H9 (cell line): ENCODE data around the gene ACVR1B. TPM values are rescaled to one million over a fixed set of nuclear protein-coding genes. Genes with fewer than 3 reads are reported as not detected.

Experiments
- DNase-seq: peaks from one replicate; pipeline ENCODE4 v3.0.0-alpha.2; 2017
- H2AFZ ChIP-seq: one replicate; pipeline ENCODE4 v1.6.1; 2013; ENCODE audit warnings: mild to moderate bottlenecking, low read length, control low read depth, moderate library complexity
- H2AK5ac ChIP-seq: 2 replicates; pipeline ENCODE4 v1.6.1; 2013; ENCODE audit warnings: low read length, control low read depth, mixed read lengths; ENCODE audit not compliant: insufficient read length
- H2BK120ac ChIP-seq: one replicate; pipeline ENCODE4 v1.6.1; 2013; ENCODE audit warnings: low read depth, mild to moderate bottlenecking, low read length, control low read depth, inconsistent platforms; ENCODE audit not compliant: poor library complexity, severe bottlenecking
- H2BK12ac ChIP-seq: 2 replicates; pipeline ENCODE4 v1.6.1; 2013; ENCODE audit warnings: low read length, control low read depth, mixed read lengths, low read depth; ENCODE audit not compliant: insufficient read length
- H2BK15ac ChIP-seq: 2 replicates; pipeline ENCODE4 v1.6.1; 2013; ENCODE audit warnings: low read depth, low read length, control low read depth
- H2BK20ac ChIP-seq: one replicate; pipeline ENCODE4 v1.6.1; 2013; ENCODE audit warnings: low read depth, mild to moderate bottlenecking, low read length, control low read depth, inconsistent platforms; ENCODE audit not compliant: poor library complexity, severe bottlenecking
- H2BK5ac ChIP-seq: 2 replicates; pipeline ENCODE4 v1.6.1; 2013; ENCODE audit warnings: low read length, control low read depth, mixed read lengths; ENCODE audit not compliant: insufficient read length
- H3K14ac ChIP-seq: 2 replicates; pipeline ENCODE4 v1.6.1; 2013; ENCODE audit warnings: low read length, control low read depth; ENCODE audit not compliant: insufficient read depth
- H3K18ac ChIP-seq: 2 replicates; pipeline ENCODE4 v1.6.1; 2013; ENCODE audit warnings: low read depth, mild to moderate bottlenecking, mixed read lengths, low read length, control low read depth; ENCODE audit not compliant: insufficient read length
- H3K23ac ChIP-seq: 2 replicates; pipeline ENCODE4 v1.6.1; 2013; ENCODE audit warnings: low read length, control low read depth, mixed read lengths, low read depth; ENCODE audit not compliant: insufficient read length
- H3K23me2 ChIP-seq: 2 replicates; pipeline ENCODE4 v1.6.1; 2013; ENCODE audit warnings: low read depth, mild to moderate bottlenecking, mixed read lengths, low read length, control low read depth; ENCODE audit not compliant: insufficient read length, poor library complexity, severe bottlenecking
- H3K27ac ChIP-seq: 2 replicates; pipeline ENCODE4 v1.5.1; 2013; ENCODE audit warnings: low read length, control low read depth, mixed read lengths, low read depth; ENCODE audit not compliant: insufficient read length
- H3K27me3 ChIP-seq: 2 replicates; pipeline ENCODE4 v1.6.1; 2013; ENCODE audit warnings: low read length, control low read depth, inconsistent platforms; ENCODE audit not compliant: insufficient read depth
- H3K4ac ChIP-seq: 2 replicates; pipeline ENCODE4 v1.6.1; 2013; ENCODE audit warnings: low read depth, mild to moderate bottlenecking, control low read depth, inconsistent platforms, low read length, moderate library complexity
- H3K4me1 ChIP-seq: 2 replicates; pipeline ENCODE4 v1.6.1; 2013; ENCODE audit warnings: low read length, control low read depth, inconsistent platforms; ENCODE audit not compliant: insufficient read depth
- H3K4me2 ChIP-seq: 2 replicates; pipeline ENCODE4 v1.6.1; 2013; ENCODE audit warnings: low read length, control low read depth, mixed read lengths; ENCODE audit not compliant: insufficient read length, insufficient read depth
- H3K56ac ChIP-seq: 2 replicates; pipeline ENCODE4 v1.6.1; 2013; ENCODE audit warnings: low read depth, mild to moderate bottlenecking, mixed read lengths, low read length, control low read depth; ENCODE audit not compliant: insufficient read length
- H3K79me1 ChIP-seq: 2 replicates; pipeline ENCODE4 v1.6.1; 2013; ENCODE audit warnings: low read depth, mild to moderate bottlenecking, moderate library complexity, low read length, control low read depth, inconsistent platforms; ENCODE audit not compliant: insufficient read depth, poor library complexity, severe bottlenecking
- H3K79me2 ChIP-seq: 2 replicates; pipeline ENCODE4 v1.6.1; 2013; ENCODE audit warnings: low read length, control low read depth, inconsistent platforms; ENCODE audit not compliant: insufficient read depth
- H3K9ac ChIP-seq: 2 replicates; pipeline ENCODE4 v1.6.1; 2013; ENCODE audit warnings: low read length, control low read depth, mixed read lengths; ENCODE audit not compliant: insufficient read length; ENCODE audit errors: extremely low read depth
- H3K9me3 ChIP-seq: one replicate; pipeline ENCODE4 v1.6.1; 2013; ENCODE audit warnings: low read depth, low read length, inconsistent platforms; ENCODE audit not compliant: control insufficient read depth
- H3T11ph ChIP-seq: one replicate; pipeline ENCODE4 v1.6.1; 2013; ENCODE audit warnings: mild to moderate bottlenecking, low read length, control low read depth, inconsistent platforms
- H4K20me1 ChIP-seq: one replicate; pipeline ENCODE4 v1.6.1; 2013; ENCODE audit not compliant: control insufficient read depth, insufficient read length, insufficient read depth
- H4K5ac ChIP-seq: 2 replicates; pipeline ENCODE4 v1.6.1; 2013; ENCODE audit warnings: low read depth, mild to moderate bottlenecking, mixed read lengths, low read length, control low read depth; ENCODE audit not compliant: insufficient read length
- H4K8ac ChIP-seq: replicated peaks from 2 replicates; pipeline ENCODE4 v1.6.1; 2013; ENCODE audit warnings: low read length, control low read depth, mixed read lengths, low read depth; ENCODE audit not compliant: insufficient read length
- H4K91ac ChIP-seq: 2 replicates; pipeline ENCODE4 v1.6.1; 2013; ENCODE audit warnings: low read depth, mild to moderate bottlenecking, moderate library complexity, mixed read lengths, low read length, control low read depth; ENCODE audit not compliant: insufficient read length
- H3K27ac Mint-ChIP-seq, 3 experiments: 2 replicates in 2 of 3; 3 replicates in 1 of 3; pipeline ENCODE4 v1.8.0; 2020 to 2021; ENCODE audit warnings: mixed read lengths in 3 of 3, mild to moderate bottlenecking in 1 of 3, moderate library complexity in 1 of 3
- H3K27me3 Mint-ChIP-seq: 2 replicates; pipeline ENCODE4 v1.8.0; 2021; ENCODE audit warnings: low read depth, mild to moderate bottlenecking, moderate library complexity, mixed read lengths
- H3K36me3 Mint-ChIP-seq, 3 experiments: 2 replicates in 2 of 3; 3 replicates in 1 of 3; pipeline ENCODE4 v1.8.0; 2020 to 2021; ENCODE audit warnings: low read depth in 3 of 3, mixed read lengths in 3 of 3; ENCODE audit not compliant: insufficient read depth in 1 of 3
- H3K4me1 Mint-ChIP-seq, 2 experiments: 2 replicates each; pipeline ENCODE4 v1.8.0; 2020; ENCODE audit warnings: mixed read lengths in 2 of 2
- H3K4me3 Mint-ChIP-seq, 2 experiments: 2 replicates in 1 of 2; 3 replicates in 1 of 2; pipeline ENCODE4 v1.8.0; 2020 to 2021; ENCODE audit warnings: mild to moderate bottlenecking in 2 of 2, mixed read lengths in 2 of 2, moderate library complexity in 1 of 2
- H3K9me3 Mint-ChIP-seq, 2 experiments: 2 replicates in 1 of 2; 3 replicates in 1 of 2; pipeline ENCODE4 v1.8.0; 2020; ENCODE audit warnings: mild to moderate bottlenecking in 2 of 2, mixed read lengths in 2 of 2, moderate library complexity in 1 of 2
- WGBS: extraction: QIAGEN DNeasy Blood & Tissue Kit; methylation state at CpG from one replicate; pipeline ENCODE4 v1.1.7; 2013; ENCODE audit warnings: missing lambda C conversion rate, low lambda C conversion rate, mixed read lengths; ENCODE audit not compliant: insufficient read length; ENCODE audit errors: extremely low coverage; 5-methylcytosine and 5-hydroxymethylcytosine counted together
- total RNA-seq: library from RNA; stranded (reverse); gene quantifications from 2 replicates; pipeline ENCODE4 v1.2.1, GENCODE V29; 2021
- TF ChIP-seq, protein P1 (sequence below): fragments of 200-600 bp; sonication (generic); conservative IDR thresholded peaks from 3 replicates; pipeline ENCODE4 v1.8.0; 2021; ENCODE audit warnings: antibody characterized with exemption, mild to moderate bottlenecking

Gene ACVR1B
- total RNA-seq, 1 experiment from 2014 or later: 16.3 TPM

DNA sequence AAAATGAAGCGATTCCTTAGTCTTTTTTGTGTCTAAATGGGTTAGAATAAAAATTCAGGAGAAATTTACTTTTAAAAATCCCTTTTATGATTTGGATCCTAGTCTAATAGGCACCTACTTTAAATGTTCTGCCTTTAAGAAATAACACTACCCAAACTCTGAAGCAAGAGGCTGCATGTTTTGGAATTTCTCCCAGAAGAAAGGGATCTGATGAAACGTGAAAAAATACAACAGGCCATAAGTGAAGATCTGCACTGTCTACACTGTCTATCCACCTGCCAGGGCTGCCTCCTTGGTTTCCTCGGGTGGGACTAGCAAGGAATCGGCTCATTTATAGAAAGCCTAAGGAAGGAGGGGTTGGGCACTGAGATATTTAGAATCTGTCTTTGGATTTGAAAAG, 22.1 kb downstream of the ACVR1B start:
- Histone ChIP-seq H3K18ac (no peak overlapping the region), H3K9ac (no peak overlapping the region), H3K4ac (no peak overlapping the region), H4K20me1 (no peaks in the 10 kb centered on the region), H2BK120ac (no peak overlapping the region), H3K27me3 (no peaks in the 10 kb centered on the region), H3T11ph (no peak overlapping the region), H3K23ac (no peak overlapping the region), H2BK15ac (no peak overlapping the region), H2AFZ (no peak overlapping the region), H3K56ac (no peak overlapping the region), H3K4me2 (no peak overlapping the region), H2AK5ac (no peak overlapping the region), H3K14ac (no peak overlapping the region), H4K91ac (no peak overlapping the region), H3K23me2 (no peaks in the 10 kb centered on the region), H4K8ac (no peak overlapping the region), H2BK20ac (no peak overlapping the region), H4K5ac (no peak overlapping the region), H3K9me3 (no peaks in the 10 kb centered on the region), H3K27ac (no peak overlapping the region), H2BK5ac (no peak overlapping the region), H3K79me2 (no peaks in the 10 kb centered on the region), H3K4me1 (peaks cover 7% of the 10 kb centered on the region; the same call in 1 of the 2 replicates), H2BK12ac (no peak overlapping the region), H3K79me1 (no peaks in the 10 kb centered on the region)
- TF ChIP-seq, protein P1, sequence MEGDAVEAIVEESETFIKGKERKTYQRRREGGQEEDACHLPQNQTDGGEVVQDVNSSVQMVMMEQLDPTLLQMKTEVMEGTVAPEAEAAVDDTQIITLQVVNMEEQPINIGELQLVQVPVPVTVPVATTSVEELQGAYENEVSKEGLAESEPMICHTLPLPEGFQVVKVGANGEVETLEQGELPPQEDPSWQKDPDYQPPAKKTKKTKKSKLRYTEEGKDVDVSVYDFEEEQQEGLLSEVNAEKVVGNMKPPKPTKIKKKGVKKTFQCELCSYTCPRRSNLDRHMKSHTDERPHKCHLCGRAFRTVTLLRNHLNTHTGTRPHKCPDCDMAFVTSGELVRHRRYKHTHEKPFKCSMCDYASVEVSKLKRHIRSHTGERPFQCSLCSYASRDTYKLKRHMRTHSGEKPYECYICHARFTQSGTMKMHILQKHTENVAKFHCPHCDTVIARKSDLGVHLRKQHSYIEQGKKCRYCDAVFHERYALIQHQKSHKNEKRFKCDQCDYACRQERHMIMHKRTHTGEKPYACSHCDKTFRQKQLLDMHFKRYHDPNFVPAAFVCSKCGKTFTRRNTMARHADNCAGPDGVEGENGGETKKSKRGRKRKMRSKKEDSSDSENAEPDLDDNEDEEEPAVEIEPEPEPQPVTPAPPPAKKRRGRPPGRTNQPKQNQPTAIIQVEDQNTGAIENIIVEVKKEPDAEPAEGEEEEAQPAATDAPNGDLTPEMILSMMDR: no peak
- no peak for DNase-seq
- Mint-ChIP-seq H3K36me3 (peaks cover 22 to 32% (median 31%) of the 10 kb centered on the region in 3 experiments; a peak in 6 of 7 replicates), H3K4me3 (no peak overlapping the region), H3K9me3 (no peaks in the 10 kb centered on the region), H3K27ac (no peak overlapping the region; a peak in 1 of 7 replicates), H3K4me1 (peaks cover 28 to 42% of the 10 kb centered on the region in 2 experiments), H3K27me3 (no peaks in the 10 kb centered on the region)
- no CpG with 5 or more reads among the region's 4 CpGs for WGBS
